Measurements from ENCODE around the gene EME2.

EME2 gene

GRCh38 chr16:1763521-1764511 is 8.8 kb upstream of the EME2 start:
- no peak for DNase-seq (ENCODE audit: extremely low read depth, low read depth)
- TF ChIP-seq CTCF (IDR thresholded peaks at IDR 0.05; ENCODE audit: low read depth, low read length), result peak; percentile 29

GRCh38 chr16:1764971-1765370 is 7.6 kb upstream of the EME2 start:
- no peak for DNase-seq (ENCODE audit: extremely low read depth, low read depth)

GRCh38 chr16:1765826-1766225 is 6.8 kb upstream of the EME2 start:
- DNase-seq (ENCODE audit: extremely low read depth, low read depth), result no peak
- no peak for TF ChIP-seq CTCF (IDR thresholded peaks at IDR 0.05; ENCODE audit: low read depth, low read length)

More at GRCh38 chr16:1764971-1765370, 7.6 kb upstream of the EME2 start:
- TF ChIP-seq CTCF (IDR thresholded peaks at IDR 0.05; ENCODE audit: low read depth, low read length), result no peak

GRCh38 chr16:1766231-1766630 is 6.4 kb upstream of the EME2 start:
- no peak for TF ChIP-seq CTCF (IDR thresholded peaks at IDR 0.05; ENCODE audit: low read depth, low read length)

GRCh38 chr16:1766701-1767100 is 5.9 kb upstream of the EME2 start:
- no peak for DNase-seq (ENCODE audit: extremely low read depth, low read depth)
- no peak for TF ChIP-seq CTCF (IDR thresholded peaks at IDR 0.05; ENCODE audit: low read depth, low read length)

More at GRCh38 chr16:1766231-1766630, 6.4 kb upstream of the EME2 start:
- DNase-seq (ENCODE audit: extremely low read depth, low read depth), result no peak

- TF ChIP-seq CTCF (IDR thresholded peaks at IDR 0.05; ENCODE audit: low read depth, low read length), result no peak
- no peak for DNase-seq (ENCODE audit: extremely low read depth, low read depth)
Measured at GRCh38 chr16:1767116-1767994, 5.3 kb upstream of the EME2 start.
